Activated CD8-positive, alpha-beta memory T cell treated with anti-CD3 and anti-CD28 coated beads, Interleukin-2, amount 50 U/mL, for 4 hours (primary cell): ENCODE measurements around the gene KLK3.
"Not testable (repeated sequence)": the region's sequence is repeated elsewhere in the genome, so short reads cannot be mapped to it uniquely, and the experiment has no call there.

Experiments used
- DNase-seq: peaks from one replicate; pipeline ENCODE4 v3.0.0-alpha.2; 2020

KLK3 gene

GRCh38 chr19:50854636-50855410, at the start of gene KLK3:
TSS of gene KLK3 (plus strand) at chr19:50854915. CDS start at chr19:50854956, 41 bp downstream.
- DNase-seq = no peak

- no peak for DNase-seq
These were observed 45.9 kb upstream of the KLK3 start for GRCh38 chr19:50808856-50809255.

GRCh38 chr19:50811622-50812238, 43.0 kb upstream of the KLK3 start:
- not testable (repeated sequence) for DNase-seq

- no peak for DNase-seq
These were observed 42.2 kb upstream of the KLK3 start for GRCh38 chr19:50812474-50812873.

- DNase-seq = no peak
These were observed 39.8 kb upstream of the KLK3 start for GRCh38 chr19:50814883-50815282.

GRCh38 chr19:50815439-50815838, 39.3 kb upstream of the KLK3 start:
- no peak for DNase-seq

GRCh38 chr19:50817941-50818858, 36.5 kb upstream of the KLK3 start:
- DNase-seq = no peak

GRCh38 chr19:50818859-50819472, 35.7 kb upstream of the KLK3 start:
- DNase-seq = no peak

- DNase-seq = no peak
These were observed 35.1 kb upstream of the KLK3 start for GRCh38 chr19:50819636-50820035.

- no peak for DNase-seq
These were observed 34.6 kb upstream of the KLK3 start for GRCh38 chr19:50820086-50820485.

- no peak for DNase-seq
These were observed 34.0 kb upstream of the KLK3 start for GRCh38 chr19:50820549-50821247.

GRCh38 chr19:50821248-50821612, 33.5 kb upstream of the KLK3 start:
- DNase-seq = no peak

GRCh38 chr19:50821622-50822021, 33.1 kb upstream of the KLK3 start:
- DNase-seq = no peak

- no peak for DNase-seq
These were observed 32.0 kb upstream of the KLK3 start for GRCh38 chr19:50822661-50823208.

GRCh38 chr19:50823389-50824042, 31.2 kb upstream of the KLK3 start, which contains the start of gene KLK1:
TSS of gene KLK1 (minus strand) at chr19:50823787. CDS start at chr19:50823748, 39 bp downstream.
- no peak for DNase-seq

- DNase-seq = no peak
These were observed 28.0 kb upstream of the KLK3 start for GRCh38 chr19:50826492-50827240.

GRCh38 chr19:50827476-50827875, 27.2 kb upstream of the KLK3 start:
- DNase-seq = no peak

GRCh38 chr19:50829801-50830200, 24.9 kb upstream of the KLK3 start:
- DNase-seq = no peak

GRCh38 chr19:50830266-50831025, 24.3 kb upstream of the KLK3 start:
- DNase-seq = no peak

GRCh38 chr19:50831026-50831396, 23.7 kb upstream of the KLK3 start:
- DNase-seq = no peak
